ENCODE results near the gene HIVEP3. TPM values are rescaled to one million over a fixed set of nuclear protein-coding genes. Genes with fewer than 3 reads are reported as not detected.

HIVEP3 gene
- total RNA-seq, 2 donors from 2014 or later = 0.13 to 0.99 TPM

- H3K27me3 ChIP-seq (ENCODE audit: control insufficient read depth, insufficient read depth, low read length, poor library complexity, severe bottlenecking) = no peaks in the 10 kb centered on the region
- no peaks in the 10 kb centered on the region for H3K36me3 ChIP-seq (ENCODE audit: control insufficient read depth, insufficient read depth, low read length)
- Mint-ChIP-seq H3K36me3 (ENCODE audit: low read depth) (no peaks in the 10 kb centered on the region), H3K27me3 (ENCODE audit: insufficient read depth) (no peaks in the 10 kb centered on the region), H3K27ac (peak overlapping the region; percentile 56), H3K4me1 (peaks cover 22% of the 10 kb centered on the region), H3K9me3 (no peaks in the 10 kb centered on the region), H3K4me3 (no peak overlapping the region)
- peaks cover 9% of the 10 kb centered on the region for H3K4me1 ChIP-seq (ENCODE audit: control insufficient read depth, insufficient read depth, low read length)
- DNase-seq = peak; percentile 70
- no peak overlapping the region for H3K4me3 ChIP-seq (ENCODE audit: low read length)
- WGBS, 2 experiments (ENCODE audit: insufficient coverage in 1 of 2, insufficient read length in 1 of 2) = 90 to 92% methylated on average over 15 of the region's 15 CpGs
- no peak for TF ChIP-seq CTCF (conservative IDR thresholded peaks at IDR 0.05)
- H3K9ac ChIP-seq (ENCODE audit: extremely low read depth, low read length, poor library complexity, severe bottlenecking) = no peak overlapping the region
- no peaks in the 10 kb centered on the region for H3K9me3 ChIP-seq (ENCODE audit: control insufficient read depth, low read length)
- H3K27ac ChIP-seq (ENCODE audit: low read depth, low read length) = no peak overlapping the region
Measured at GRCh38 chr1:41504114-41505035, 414.3 kb downstream of the HIVEP3 start.

- Histone ChIP-seq H3K9me3 (ENCODE audit: control insufficient read depth, low read length) (no peaks in the 10 kb centered on the region), H3K4me1 (ENCODE audit: control insufficient read depth, insufficient read depth, low read length) (peaks cover 9% of the 10 kb centered on the region), H3K36me3 (ENCODE audit: control insufficient read depth, insufficient read depth, low read length) (no peaks in the 10 kb centered on the region), H3K27me3 (ENCODE audit: control insufficient read depth, insufficient read depth, low read length, poor library complexity, severe bottlenecking) (no peaks in the 10 kb centered on the region), H3K27ac (ENCODE audit: low read depth, low read length) (no peak overlapping the region), H3K9ac (ENCODE audit: extremely low read depth, low read length, poor library complexity, severe bottlenecking) (no peak overlapping the region), H3K4me3 (ENCODE audit: low read length) (no peak overlapping the region)
- 89 to 92% methylated on average over 11 of the region's 11 CpGs for WGBS, 2 experiments (ENCODE audit: insufficient coverage in 1 of 2, insufficient read length in 1 of 2)
- Mint-ChIP-seq H3K27me3 (ENCODE audit: insufficient read depth) (no peaks in the 10 kb centered on the region), H3K36me3 (ENCODE audit: low read depth) (no peaks in the 10 kb centered on the region), H3K4me3 (no peak overlapping the region), H3K27ac (peak overlapping the region; percentile 69), H3K4me1 (peaks cover 22% of the 10 kb centered on the region), H3K9me3 (no peaks in the 10 kb centered on the region)
- peak; percentile 57 for TF ChIP-seq CTCF (conservative IDR thresholded peaks at IDR 0.05)
- peak; percentile 61 for DNase-seq
Measured at GRCh38 chr1:41503538-41504113, 415.1 kb downstream of the HIVEP3 start.

- Histone ChIP-seq H3K27me3 (ENCODE audit: control insufficient read depth, insufficient read depth, low read length, poor library complexity, severe bottlenecking) (no peaks in the 10 kb centered on the region), H3K4me1 (ENCODE audit: control insufficient read depth, insufficient read depth, low read length) (peaks cover 9% of the 10 kb centered on the region), H3K9me3 (ENCODE audit: control insufficient read depth, low read length) (no peaks in the 10 kb centered on the region), H3K9ac (ENCODE audit: extremely low read depth, low read length, poor library complexity, severe bottlenecking) (no peak overlapping the region), H3K27ac (ENCODE audit: low read depth, low read length) (no peak overlapping the region), H3K36me3 (ENCODE audit: control insufficient read depth, insufficient read depth, low read length) (no peaks in the 10 kb centered on the region), H3K4me3 (ENCODE audit: low read length) (no peak overlapping the region)
- WGBS, 2 experiments (ENCODE audit: insufficient coverage in 1 of 2, insufficient read length in 1 of 2) = 94 to 100% methylated on average over 2 to 5 of the region's 5 CpGs
- Mint-ChIP-seq H3K36me3 (ENCODE audit: low read depth) (no peaks in the 10 kb centered on the region), H3K4me3 (no peak overlapping the region), H3K27me3 (ENCODE audit: insufficient read depth) (no peaks in the 10 kb centered on the region), H3K27ac (no peak overlapping the region), H3K4me1 (peaks cover 22% of the 10 kb centered on the region), H3K9me3 (no peaks in the 10 kb centered on the region)
- TF ChIP-seq CTCF (conservative IDR thresholded peaks at IDR 0.05) = no peak
- DNase-seq = no peak
Measured at GRCh38 chr1:41502912-41503311, 415.8 kb downstream of the HIVEP3 start.
